Rectal smooth muscle tissue (tissue), 1 donor: ENCODE measurements around the gene PKNOX1.
"Not testable (repeated sequence)": the region's sequence is repeated elsewhere in the genome, so short reads cannot be mapped to it uniquely, and the experiment has no call there.

Experiments used
- H3K27ac ChIP-seq: one replicate; pipeline ENCODE4 v1.7.0; 2013; ENCODE audit warnings: low read depth, low read length, inconsistent platforms
- H3K27me3 ChIP-seq: one replicate; pipeline ENCODE4 v1.7.0; 2013; ENCODE audit warnings: low read length; ENCODE audit not compliant: control insufficient read depth, insufficient read depth
- H3K36me3 ChIP-seq: one replicate; pipeline ENCODE4 v1.7.0; 2013; ENCODE audit warnings: low read length; ENCODE audit not compliant: control insufficient read depth, insufficient read depth
- H3K4me1 ChIP-seq: one replicate; pipeline ENCODE4 v1.7.0; 2013; ENCODE audit warnings: low read length; ENCODE audit not compliant: control insufficient read depth, insufficient read depth
- H3K4me3 ChIP-seq: one replicate; pipeline ENCODE4 v1.7.0; 2013; ENCODE audit warnings: low read length
- H3K9ac ChIP-seq: one replicate; pipeline ENCODE4 v1.7.0; 2013; ENCODE audit warnings: low read length

Gene PKNOX1

DNA sequence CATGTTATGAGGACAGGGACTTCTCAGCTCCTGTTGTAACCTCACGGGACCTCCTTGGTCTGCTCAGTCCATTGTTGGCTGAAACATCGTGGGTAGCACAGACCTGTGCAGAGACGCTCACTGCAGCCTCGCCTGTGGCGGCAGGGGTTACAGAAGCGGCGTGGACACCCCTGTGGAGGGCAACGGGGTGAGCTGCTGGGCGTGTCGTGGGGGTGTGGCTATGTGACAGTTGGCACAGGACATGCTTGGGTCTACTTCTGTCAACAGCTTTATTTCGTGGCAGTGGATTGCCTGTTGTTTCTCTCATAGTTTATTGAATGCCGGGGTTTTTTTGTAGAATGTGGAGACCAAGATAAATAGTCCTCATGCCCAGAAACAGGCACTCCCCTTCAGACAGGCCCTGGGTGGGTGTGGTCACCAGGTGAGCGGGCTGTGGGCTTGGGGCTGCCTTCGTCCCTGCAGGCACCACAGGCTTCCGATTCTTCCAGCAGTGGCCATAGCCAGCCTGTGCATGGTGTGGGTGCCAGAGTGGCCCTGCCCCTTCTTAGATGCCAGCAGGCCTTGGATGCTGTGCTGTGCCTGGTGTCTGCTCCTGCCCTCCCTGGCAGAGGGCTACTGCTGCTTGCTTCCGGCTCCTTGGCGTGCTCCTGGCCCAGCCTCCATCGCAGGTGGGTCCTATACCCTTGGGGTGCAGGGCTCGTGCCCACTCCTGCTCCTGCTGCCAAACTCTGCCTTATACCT, 63.7 kb downstream of the PKNOX1 start:
- H3K36me3 ChIP-seq, H3K4me3 ChIP-seq, H3K27me3 ChIP-seq, H3K27ac ChIP-seq, H3K9ac ChIP-seq, H3K4me1 ChIP-seq: not testable (repeated sequence)

- not testable (repeated sequence) for H3K9ac ChIP-seq, H3K4me3 ChIP-seq, H3K27me3 ChIP-seq, H3K36me3 ChIP-seq, H3K4me1 ChIP-seq, H3K27ac ChIP-seq
Observed at GRCh38 chr21:43038659-43039044, 64.3 kb downstream of the PKNOX1 start.

GRCh38 chr21:43042169-43042568, 67.8 kb downstream of the PKNOX1 start:
- not testable (repeated sequence) for H3K27me3 ChIP-seq, H3K9ac ChIP-seq, H3K4me3 ChIP-seq, H3K27ac ChIP-seq, H3K36me3 ChIP-seq, H3K4me1 ChIP-seq

- H3K27me3 ChIP-seq, H3K4me1 ChIP-seq: not testable (repeated sequence)
Observed at GRCh38 chr21:43043291-43043690, 68.9 kb downstream of the PKNOX1 start.

DNA sequence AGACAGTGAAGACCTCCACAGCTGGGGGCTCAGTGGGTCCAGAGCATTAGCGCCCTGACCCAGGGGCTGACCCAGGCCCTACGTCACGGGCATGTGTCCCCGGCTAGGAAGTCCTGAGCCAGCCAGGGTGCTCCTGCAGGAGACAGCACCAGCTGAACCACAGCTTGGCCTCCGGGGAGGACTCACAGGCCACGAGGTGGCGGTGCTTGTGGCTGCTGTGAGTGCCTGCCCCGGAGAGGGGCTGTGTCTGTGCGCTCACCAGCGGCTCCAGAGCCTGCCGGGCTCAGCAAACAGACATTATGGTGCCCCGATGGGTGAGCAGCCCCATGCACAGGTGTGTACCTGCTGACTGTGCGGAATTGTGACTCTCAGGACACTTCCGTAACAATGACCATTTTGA, 70.2 kb downstream of the PKNOX1 start:
- not testable (repeated sequence) for H3K9ac ChIP-seq, H3K4me3 ChIP-seq, H3K27ac ChIP-seq, H3K27me3 ChIP-seq, H3K36me3 ChIP-seq, H3K4me1 ChIP-seq

More at GRCh38 chr21:43043291-43043690, 68.9 kb downstream of the PKNOX1 start:
- not testable (repeated sequence) for H3K9ac ChIP-seq, H3K27ac ChIP-seq, H3K4me3 ChIP-seq, H3K36me3 ChIP-seq

DNA sequence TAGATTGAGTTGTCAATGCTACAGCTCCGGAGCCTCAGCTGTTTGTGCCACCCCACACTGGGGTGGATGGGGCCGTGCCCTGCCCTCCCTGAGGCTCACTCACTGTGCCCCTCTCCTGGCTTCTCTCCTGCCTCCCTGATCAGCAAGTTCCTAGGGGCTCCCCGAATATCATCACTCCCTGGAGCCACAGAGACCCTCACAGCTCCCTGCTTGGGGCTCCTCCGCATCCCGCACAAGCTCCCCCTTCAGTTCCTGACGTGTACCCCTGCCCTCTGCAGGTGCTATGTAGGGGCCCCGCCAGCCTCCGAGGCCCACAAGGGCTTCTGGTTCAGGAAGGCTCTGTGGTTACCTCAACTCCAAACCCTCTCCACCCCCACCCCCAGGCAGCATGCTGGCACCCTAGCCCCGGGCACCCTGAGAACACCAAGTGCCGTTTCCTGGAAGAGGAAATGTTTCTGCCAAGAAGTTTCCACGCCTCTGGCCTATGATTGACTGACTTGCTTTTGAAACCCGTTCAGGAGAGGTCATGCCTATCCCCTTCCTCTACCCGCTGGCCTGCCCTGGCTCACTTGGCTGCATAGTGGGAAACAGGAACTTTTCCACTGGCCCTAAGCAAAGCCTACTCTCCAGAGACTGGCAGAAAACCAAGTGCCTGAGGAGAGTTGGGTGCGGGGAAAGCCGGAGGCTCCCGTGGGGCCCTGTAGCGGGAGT, 71.0 kb downstream of the PKNOX1 start:
- H3K9ac ChIP-seq, H3K27me3 ChIP-seq, H3K36me3 ChIP-seq, H3K4me1 ChIP-seq, H3K27ac ChIP-seq, H3K4me3 ChIP-seq: not testable (repeated sequence)

- H3K4me3 ChIP-seq, H3K36me3 ChIP-seq, H3K27me3 ChIP-seq, H3K27ac ChIP-seq, H3K4me1 ChIP-seq, H3K9ac ChIP-seq: not testable (repeated sequence)
Observed at GRCh38 chr21:43045876-43046821, 71.8 kb downstream of the PKNOX1 start.

DNA sequence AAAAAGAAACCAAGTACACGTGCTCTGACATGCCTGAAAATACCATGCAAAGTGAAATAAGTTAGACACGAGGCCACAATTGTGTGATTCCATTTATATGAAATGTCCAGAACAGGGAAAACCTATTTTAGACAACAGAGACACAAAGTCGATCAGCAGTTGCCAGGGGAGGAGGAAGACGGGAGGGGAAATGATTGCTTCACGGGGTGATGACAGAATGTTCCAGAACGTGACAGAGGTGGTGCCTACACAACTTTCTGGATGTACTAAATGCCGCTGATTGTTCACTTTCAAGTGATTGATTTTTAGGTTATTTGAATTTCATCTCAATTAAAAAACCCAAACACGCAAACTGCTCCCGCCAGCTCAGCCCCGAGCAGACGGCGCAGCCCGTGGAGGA, 78.8 kb downstream of the PKNOX1 start:
- H3K27ac ChIP-seq, H3K36me3 ChIP-seq, H3K4me1 ChIP-seq, H3K9ac ChIP-seq, H3K27me3 ChIP-seq, H3K4me3 ChIP-seq: not testable (repeated sequence)

DNA sequence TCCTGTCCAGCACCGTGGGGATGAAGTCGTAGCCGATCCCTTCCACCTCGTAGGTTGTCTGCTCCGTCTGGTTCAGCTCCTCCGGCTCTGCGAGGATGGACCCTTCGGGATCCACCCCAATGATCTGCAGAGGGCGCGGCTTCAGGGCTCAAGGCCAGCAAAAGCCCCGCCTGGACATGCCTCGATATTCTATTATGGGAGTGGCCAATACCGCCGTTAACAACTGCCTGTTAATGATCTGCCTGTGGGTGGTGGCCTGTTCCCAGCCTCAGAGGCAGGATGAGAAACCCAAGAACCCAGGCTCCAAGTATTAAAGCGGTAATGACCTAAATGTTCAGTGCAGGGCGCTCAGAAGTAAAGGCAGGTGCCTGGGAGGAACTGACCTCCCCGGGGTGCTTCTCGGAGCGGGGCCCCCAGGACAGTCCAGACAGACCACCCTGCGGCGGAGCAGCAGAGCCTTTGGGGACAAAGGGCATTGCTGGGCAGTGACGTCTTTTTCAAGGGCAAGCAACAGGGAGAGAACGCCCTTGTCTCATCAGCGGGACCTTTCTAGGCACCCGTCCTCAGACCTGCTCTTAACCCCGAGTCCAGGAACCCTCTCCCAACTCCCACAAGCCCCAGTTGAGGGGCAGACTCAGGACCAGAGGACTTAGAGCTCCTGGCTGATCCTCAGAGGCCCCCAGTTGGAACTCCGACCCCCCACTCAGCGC, 88.7 kb downstream of the PKNOX1 start:
- H3K4me3 ChIP-seq, H3K27me3 ChIP-seq, H3K4me1 ChIP-seq, H3K9ac ChIP-seq, H3K36me3 ChIP-seq, H3K27ac ChIP-seq: not testable (repeated sequence)

GRCh38 chr21:43064265-43064917, 90.0 kb downstream of the PKNOX1 start:
- not testable (repeated sequence) for H3K4me3 ChIP-seq, H3K27ac ChIP-seq, H3K9ac ChIP-seq, H3K4me1 ChIP-seq, H3K36me3 ChIP-seq, H3K27me3 ChIP-seq

- H3K36me3 ChIP-seq, H3K4me1 ChIP-seq, H3K9ac ChIP-seq, H3K27ac ChIP-seq, H3K27me3 ChIP-seq, H3K4me3 ChIP-seq: not testable (repeated sequence)
Observed at GRCh38 chr21:43065991-43066390, 91.6 kb downstream of the PKNOX1 start.

- H3K27ac ChIP-seq, H3K4me3 ChIP-seq, H3K4me1 ChIP-seq, H3K9ac ChIP-seq, H3K36me3 ChIP-seq, H3K27me3 ChIP-seq: not testable (repeated sequence)
Observed at GRCh38 chr21:43066690-43067089, 92.3 kb downstream of the PKNOX1 start.
